Mucosa of gallbladder (tissue), 1 donor: ENCODE data around the gene HOXC10. TPM values are rescaled to one million over a fixed set of nuclear protein-coding genes. Genes with fewer than 3 reads are reported as not detected.

ENCODE experiments used
- DNase-seq: peaks from one replicate; pipeline ENCODE4 v3.0.0-alpha.2; 2020; ENCODE audit warnings: low spot score
- total RNA-seq: library from RNA; stranded (reverse); gene quantifications from one replicate; pipeline ENCODE4 v1.2.1, GENCODE V29; 2021
- donor health status: DM: no; HTN: no; CAD: no.

HOXC10 gene
- total RNA-seq, 1 donor from 2014 or later, result not detected

- DNase-seq, result no peak
These were observed 6.1 kb downstream of the HOXC10 start for GRCh38 chr12:53991077-53991460.

GRCh38 chr12:53992377-53992889 lies 7.5 kb downstream of the HOXC10 start:
- DNase-seq, result no peak

GRCh38 chr12:53993162-53994008 lies 8.4 kb downstream of the HOXC10 start:
- DNase-seq, result no peak

GRCh38 chr12:53994009-53994263 lies 9.0 kb downstream of the HOXC10 start:
- DNase-seq, result no peak

- DNase-seq, result no peak
These were observed 9.5 kb downstream of the HOXC10 start for GRCh38 chr12:53994264-53995001.

- no peak for DNase-seq
These were observed 10.0 kb downstream of the HOXC10 start for GRCh38 chr12:53995002-53995377.

GRCh38 chr12:53995378-53996239 lies 10.7 kb downstream of the HOXC10 start:
- DNase-seq, result no peak

GRCh38 chr12:53996240-53997203 lies 11.6 kb downstream of the HOXC10 start:
- DNase-seq, result no peak

GRCh38 chr12:53997204-53998109 lies 12.5 kb downstream of the HOXC10 start:
- no peak for DNase-seq

GRCh38 chr12:53998110-53998899 lies 13.4 kb downstream of the HOXC10 start:
- DNase-seq, result no peak

GRCh38 chr12:53998900-53999236 lies 13.9 kb downstream of the HOXC10 start:
- no peak for DNase-seq

GRCh38 chr12:53999559-54000115 lies 14.7 kb downstream of the HOXC10 start:
- no peak for DNase-seq

- DNase-seq, result no peak
These were observed 15.5 kb downstream of the HOXC10 start, which contains the start of gene HOXC9 for GRCh38 chr12:54000116-54001114. HOXC9 (plus strand) TSS chr12:54000161; CDS start chr12:54000189, 28 bp downstream.

GRCh38 chr12:54001283-54002187 lies 16.6 kb downstream of the HOXC10 start:
- no peak for DNase-seq

GRCh38 chr12:54002278-54002914 lies 17.4 kb downstream of the HOXC10 start:
- DNase-seq, result no peak

- DNase-seq, result no peak
These were observed 18.0 kb downstream of the HOXC10 start for GRCh38 chr12:54002915-54003389.
